ENCODE data around the gene VAMP4. TPM values are rescaled to one million over a fixed set of nuclear protein-coding genes. Genes with fewer than 3 reads are reported as not detected.
"Not testable (repeated sequence)": the region's sequence is repeated elsewhere in the genome, so short reads cannot be mapped to it uniquely, and the experiment has no call there.

Gene VAMP4
- total RNA-seq, 2 donors from 2014 or later: 4.9 to 5.9 TPM

- H3K4me3 ChIP-seq: no peak overlapping the region
- H3K27ac ChIP-seq: no peak overlapping the region
- no peaks in the 10 kb centered on the region for H3K27me3 ChIP-seq
- H3K4me1 ChIP-seq: no peaks in the 10 kb centered on the region
- H3K36me3 ChIP-seq: peaks cover 5% of the 10 kb centered on the region
- no peak for DNase-seq (ENCODE audit: low spot score)
- no peak for TF ChIP-seq CTCF (IDR thresholded peaks at IDR 0.05)
- H3K9me3 ChIP-seq: no peaks in the 10 kb centered on the region
Observed at GRCh38 chr1:171711643-171712042, 30.2 kb downstream of the VAMP4 start.

GRCh38 chr1:171707583-171707982 lies 34.3 kb downstream of the VAMP4 start:
- TF ChIP-seq CTCF (IDR thresholded peaks at IDR 0.05): no peak
- no peaks in the 10 kb centered on the region for H3K9me3 ChIP-seq
- H3K27me3 ChIP-seq: no peaks in the 10 kb centered on the region
- peaks cover 11% of the 10 kb centered on the region for H3K36me3 ChIP-seq
- H3K4me1 ChIP-seq: no peaks in the 10 kb centered on the region
- DNase-seq (ENCODE audit: low spot score): no peak
- H3K4me3 ChIP-seq: no peak overlapping the region
- no peak overlapping the region for H3K27ac ChIP-seq

- H3K4me3 ChIP-seq: no peak overlapping the region
- peaks cover 9% of the 10 kb centered on the region for H3K36me3 ChIP-seq
- no peaks in the 10 kb centered on the region for H3K27me3 ChIP-seq
- H3K9me3 ChIP-seq: no peaks in the 10 kb centered on the region
- H3K4me1 ChIP-seq: no peaks in the 10 kb centered on the region
- no peak overlapping the region for H3K27ac ChIP-seq
- DNase-seq (ENCODE audit: low spot score): no peak
- TF ChIP-seq CTCF (IDR thresholded peaks at IDR 0.05): no peak
Observed at GRCh38 chr1:171702598-171702997, 39.3 kb downstream of the VAMP4 start.

GRCh38 chr1:171699531-171699930 lies 42.3 kb downstream of the VAMP4 start:
- Histone ChIP-seq H3K4me3 (no peak overlapping the region), H3K27ac (no peak overlapping the region), H3K4me1 (no peaks in the 10 kb centered on the region), H3K36me3 (peaks cover 3% of the 10 kb centered on the region), H3K27me3 (no peaks in the 10 kb centered on the region), H3K9me3 (no peaks in the 10 kb centered on the region)
- TF ChIP-seq CTCF (IDR thresholded peaks at IDR 0.05): no peak
- no peak for DNase-seq (ENCODE audit: low spot score)

- not testable (repeated sequence) for H3K27me3 ChIP-seq; H3K27ac ChIP-seq; DNase-seq (ENCODE audit: low spot score); H3K4me3 ChIP-seq; H3K36me3 ChIP-seq; H3K4me1 ChIP-seq; H3K9me3 ChIP-seq
Observed at GRCh38 chr1:171695772-171696171, 46.1 kb downstream of the VAMP4 start.

- H3K36me3 ChIP-seq; H3K4me3 ChIP-seq; H3K27me3 ChIP-seq; H3K27ac ChIP-seq; DNase-seq (ENCODE audit: low spot score); H3K4me1 ChIP-seq; H3K9me3 ChIP-seq: not testable (repeated sequence)
Observed at GRCh38 chr1:171693541-171693940, 48.3 kb downstream of the VAMP4 start.

GRCh38 chr1:171683870-171684269 lies 58.0 kb downstream of the VAMP4 start:
- no peak for DNase-seq (ENCODE audit: low spot score)
- Histone ChIP-seq H3K36me3 (no peaks in the 10 kb centered on the region), H3K27ac (no peak overlapping the region)

More at GRCh38 chr1:171683870-171684269, 58.0 kb downstream of the VAMP4 start:
- Histone ChIP-seq H3K9me3 (no peaks in the 10 kb centered on the region), H3K27me3 (no peaks in the 10 kb centered on the region), H3K4me1 (no peaks in the 10 kb centered on the region), H3K4me3 (no peak overlapping the region)
- no peak for TF ChIP-seq CTCF (IDR thresholded peaks at IDR 0.05)

Measured in right atrium auricular region (tissue), 2 donors.